HepG2 (cell line): ENCODE results near the gene ZNF274. TPM values are rescaled to one million over a fixed set of nuclear protein-coding genes. Genes with fewer than 3 reads are reported as not detected.
A peak's percentile ranks its signal among the peaks of the same experiment; 100 is the strongest.

Experiments used
- ATAC-seq: fragments of 200-7000 bp; cut with Tn5 transposase; 3 replicates; pipeline ENCODE4 v1.9.1; 2020; ENCODE audit warnings: mild to moderate bottlenecking, moderate library complexity
- BruUV-seq: library from RNA; stranded (reverse); fragments of 400-500 nt; replicated peaks from 2 replicates; lab custom pipeline; 2021; lab: Mats Ljungman, UMichigan
- CTCF ChIA-PET: fragments of 300-600 bp; formaldehyde crosslinking; extraction: SDS; loops from one replicate; lab custom pipeline; 2021; ENCODE audit warnings: low total read pairs, inconsistent platforms, low intra/inter-chr PET ratio; lab: Yijun Ruan, JAX
- POLR2A ChIA-PET: fragments of 350-600 bp; sonication (Branson Sonifier 250); formaldehyde crosslinking; loops from one replicate; lab custom pipeline; 2020; ENCODE audit warnings: antibody characterized with exemption, inconsistent platforms; lab: Yijun Ruan, JAX
- DNase-seq: peaks from one replicate; pipeline ENCODE4 v3.0.0-alpha.2; 2015; ENCODE audit warnings: low spot score
- FAIRE-seq: peaks from 3 replicates; lab custom pipeline; 2011; peaks lifted over from hg19 to GRCh38; lab: Jason Lieb, UNC
- H2AFZ ChIP-seq: one replicate; pipeline ENCODE4 v1.6.1; 2011; ENCODE audit warnings: low read length, inconsistent platforms
- H3K27ac ChIP-seq: fragments of 300-600 bp; 3 replicates; pipeline ENCODE4 v1.8.0; 2011; ENCODE audit warnings: mixed run types, mild to moderate bottlenecking, mixed read lengths, low read length, inconsistent platforms; ENCODE audit not compliant: insufficient read depth; ENCODE audit errors: extremely low read length
- H3K27me3 ChIP-seq, 2 experiments: fragments of 200-600 bp in 1 of 2; 2 replicates in 1 of 2; 3 replicates in 1 of 2; pipeline versions ENCODE4 v1.6.0 to v1.8.0; 2011; ENCODE audit warnings: low read length in 2 of 2, mild to moderate bottlenecking in 2 of 2, moderate library complexity in 2 of 2, inconsistent platforms in 1 of 2; ENCODE audit not compliant: insufficient read depth in 2 of 2, control insufficient read depth in 1 of 2
- H3K36me3 ChIP-seq, 2 experiments: fragments of 200-600 bp in 1 of 2; replicated peaks in 1 of 2; 2 replicates in 1 of 2; 3 replicates in 1 of 2; pipeline versions ENCODE4 v1.5.1 to v1.8.0; 2011; ENCODE audit warnings: low read length in 2 of 2, inconsistent platforms in 1 of 2; ENCODE audit not compliant: insufficient read depth in 2 of 2, control insufficient read depth in 1 of 2
- H3K4me1 ChIP-seq: 2 replicates; pipeline ENCODE4 v1.5.1; 2012; ENCODE audit warnings: low read length, inconsistent platforms; ENCODE audit not compliant: insufficient read depth
- H3K4me2 ChIP-seq: 2 replicates; pipeline ENCODE4 v1.6.0; 2011; ENCODE audit warnings: low read depth, low read length, inconsistent platforms
- H3K4me3 ChIP-seq, 3 experiments: fragments of 200-600 bp in 1 of 3; sonication (generic), shearing (Covaris generic) in 1 of 3; replicated peaks in 1 of 3; 2 replicates each; pipeline ENCODE4 v1.5.1; 2011 to 2016; ENCODE audit warnings: low read length in 3 of 3, inconsistent platforms in 2 of 3, low read depth in 2 of 3, mild to moderate bottlenecking in 2 of 3, control low read depth in 1 of 3, mixed read lengths in 1 of 3; ENCODE audit not compliant: insufficient read depth in 1 of 3
- H3K79me2 ChIP-seq: one replicate; pipeline ENCODE4 v1.6.1; 2011; ENCODE audit warnings: low read length, inconsistent platforms; ENCODE audit not compliant: insufficient read depth
- H3K9ac ChIP-seq: 2 replicates; pipeline ENCODE4 v1.6.0; 2011; ENCODE audit warnings: mild to moderate bottlenecking, low read depth, low read length, inconsistent platforms; ENCODE audit not compliant: insufficient read depth
- H3K9me3 ChIP-seq: 2 replicates; pipeline ENCODE4 v1.5.1; 2012; ENCODE audit warnings: mild to moderate bottlenecking, low read length
- H4K20me1 ChIP-seq: 2 replicates; pipeline ENCODE4 v1.6.0; 2011; ENCODE audit warnings: inconsistent platforms, mild to moderate bottlenecking, low read length, moderate library complexity; ENCODE audit not compliant: insufficient read depth
- POLR2G ChIP-seq: fragments of 200-400 bp; formaldehyde crosslinking; IDR thresholded peaks from 2 replicates; pipeline ENCODE4 v1.6.1; 2018; ENCODE audit warnings: mild to moderate bottlenecking, low read depth, low read length, moderate library complexity
- ZFP62 ChIP-seq: sonication (generic); formaldehyde crosslinking; IDR thresholded peaks from 2 replicates; pipeline ENCODE4 v1.4.0; 2020; ENCODE audit warnings: missing genetic modification reagents
- ZNF274 ChIP-seq: sonication (generic); formaldehyde crosslinking; IDR thresholded peaks from 2 replicates; pipeline ENCODE4 v1.5.1; 2020; ENCODE audit warnings: mild to moderate bottlenecking, missing genetic modification reagents
- ZNF280D ChIP-seq: sonication (generic); formaldehyde crosslinking; IDR thresholded peaks from 2 replicates; pipeline ENCODE4 v1.5.1; 2020; ENCODE audit warnings: mild to moderate bottlenecking, missing genetic modification reagents
- ZNF33B ChIP-seq: sonication (generic); formaldehyde crosslinking; IDR thresholded peaks from 2 replicates; pipeline ENCODE4 v1.5.1; 2020; ENCODE audit warnings: mild to moderate bottlenecking, missing genetic modification reagents
- ZNF75D ChIP-seq: sonication (generic); formaldehyde crosslinking; IDR thresholded peaks from 2 replicates; pipeline ENCODE4 v1.8.1; 2023; ENCODE audit warnings: missing genetic modification reagents, mild to moderate bottlenecking, borderline replicate concordance
- WGBS: methylation state at CpG from one replicate; pipeline ENCODE4 v1.1.6; 2017; ENCODE audit warnings: low lambda C conversion rate; 5-methylcytosine and 5-hydroxymethylcytosine counted together
- in situ Hi-C: cut with HindIII; loops from 2 replicates; pipeline ENCODE4 v1.10.0; 2017; ENCODE audit warnings: low pct_unique_long_range_greater_than_20kb; ENCODE audit not compliant: extremely low pct_ligation_motif_present
- intact Hi-C: fragments of 100-400 bp; cut with micrococcal nuclease; formaldehyde crosslinking; loops from one replicate; pipeline ENCODE4 v1.10.0; 2022; ENCODE audit not compliant: unreplicated experiment
- polyA plus RNA-seq, 8 experiments: library from polyadenylated mRNA; depleted of rRNA in 3 of 8; stranded (reverse) in 7 of 8; unstranded in 1 of 8; fragments of >200 nt; fragmentation: Illumina TruSeq in 4 of 8; extraction: Trizol in 4 of 8; gene quantifications; 2 replicates each; pipeline versions ENCODE4 v1.2.1 to v1.2.3, GENCODE V29; 2011 to 2016; ENCODE audit warnings: low read depth in 4 of 8, missing spikeins in 1 of 8, mixed read lengths in 1 of 8; ENCODE audit not compliant: insufficient read depth in 1 of 8
- total RNA-seq, 5 experiments: library from RNA; depleted of rRNA; stranded (reverse); fragments of >200 nt; fragmentation: Illumina TruSeq; extraction: Trizol; gene quantifications; 2 replicates each; pipeline ENCODE4 v1.2.3, GENCODE V29; 2016; ENCODE audit warnings: low read depth in 1 of 5

Gene ZNF274
- total and polyA plus RNA-seq, 2 of the 13 experiments (the other 11 are each of a cell fraction or from before 2014, with no cell fraction given): 16.1 to 23.0 TPM

DNA sequence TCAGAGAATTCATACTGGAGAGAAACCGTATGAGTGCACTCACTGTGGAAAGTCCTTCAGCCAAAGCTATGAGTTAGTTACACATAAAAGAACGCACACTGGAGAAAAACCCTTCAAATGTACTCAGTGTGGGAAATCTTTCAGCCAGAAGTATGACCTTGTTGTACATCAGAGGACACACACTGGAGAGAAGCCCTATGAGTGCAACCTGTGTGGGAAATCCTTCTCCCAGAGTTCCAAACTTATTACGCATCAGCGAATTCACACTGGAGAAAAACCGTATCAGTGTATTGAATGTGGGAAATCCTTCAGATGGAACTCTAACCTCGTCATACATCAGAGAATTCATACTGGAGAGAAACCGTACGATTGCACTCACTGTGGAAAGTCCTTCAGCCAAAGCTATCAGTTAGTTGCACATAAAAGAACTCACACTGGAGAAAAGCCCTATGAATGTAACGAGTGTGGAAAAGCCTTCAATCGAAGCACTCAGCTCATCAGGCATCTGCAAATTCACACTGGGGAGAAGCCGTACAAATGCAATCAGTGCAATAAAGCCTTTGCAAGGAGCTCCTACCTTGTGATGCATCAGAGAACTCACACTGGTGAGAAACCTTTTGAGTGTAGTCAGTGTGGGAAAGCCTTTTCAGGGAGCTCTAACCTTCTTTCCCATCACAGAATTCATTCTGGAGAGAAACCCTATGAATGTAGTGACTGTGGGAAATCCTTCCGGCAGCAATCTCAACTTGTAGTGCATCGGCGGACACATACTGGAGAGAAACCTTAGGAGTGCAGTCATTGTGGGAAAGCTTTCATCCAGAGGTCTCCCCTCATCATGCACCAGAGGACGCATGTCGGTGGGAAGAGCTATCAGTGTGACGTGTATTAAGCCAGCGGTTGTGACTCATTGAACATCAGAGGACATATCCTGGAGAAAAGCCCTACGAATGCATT, 79.4 kb downstream of the ZNF274 start:
- peaks cover 10 to 52% of the 10 kb centered on the region in 2 experiments for H3K36me3 ChIP-seq
- FAIRE-seq: no peak

More for the DNA sequence above, 79.4 kb downstream of the ZNF274 start:
- no peak overlapping the region for H3K27ac ChIP-seq
- no peak overlapping the region for H3K4me3 ChIP-seq
- peaks cover 99% of the 10 kb centered on the region for H3K9me3 ChIP-seq
- no peaks in the 10 kb centered on the region for H3K79me2 ChIP-seq
- DNase-seq (no peak), ATAC-seq (no peak)
- WGBS: 98% methylated on average over 19 of the region's 19 CpGs
- no peaks in the 10 kb centered on the region for H3K27me3 ChIP-seq
- in situ Hi-C loops (loop anchor here (10.0 kb wide), 1 partner anchor 67 kb away; no protein-coding TSS in a partner anchor), intact Hi-C loops (no loop called here)
- H3K4me1 ChIP-seq: no peaks in the 10 kb centered on the region
- no peak overlapping the region for H3K9ac ChIP-seq
- POLR2A ChIA-PET: no interaction called here
- CTCF ChIA-PET: no interaction called here
- TF ChIP-seq ZNF274 (CRISPR knock-in tag) (peak; percentile 100), ZNF280D (CRISPR knock-in tag) (peak; percentile 65; the same call in 1 of the 2 replicates), POLR2G (0 out of 2 replicates have a peak, but pooled peaks have one; percentile 3), ZFP62 (CRISPR knock-in tag) (no peak), ZNF33B (no peak), ZNF75D (0 out of 2 replicates have a peak, but pooled peaks have one; percentile 49)
- no peaks in the 10 kb centered on the region for H4K20me1 ChIP-seq
- BruUV-seq: TSS peak; percentile 41
- H3K4me2 ChIP-seq: no peak overlapping the region
- no peak overlapping the region for H2AFZ ChIP-seq
